Measurements from ENCODE around the gene DIO2. TPM values are rescaled to one million over a fixed set of nuclear protein-coding genes. Genes with fewer than 3 reads are reported as not detected.

DIO2 gene
- total RNA-seq, 2 donors from 2014 or later, result 0.37 to 1.9 TPM

DNA sequence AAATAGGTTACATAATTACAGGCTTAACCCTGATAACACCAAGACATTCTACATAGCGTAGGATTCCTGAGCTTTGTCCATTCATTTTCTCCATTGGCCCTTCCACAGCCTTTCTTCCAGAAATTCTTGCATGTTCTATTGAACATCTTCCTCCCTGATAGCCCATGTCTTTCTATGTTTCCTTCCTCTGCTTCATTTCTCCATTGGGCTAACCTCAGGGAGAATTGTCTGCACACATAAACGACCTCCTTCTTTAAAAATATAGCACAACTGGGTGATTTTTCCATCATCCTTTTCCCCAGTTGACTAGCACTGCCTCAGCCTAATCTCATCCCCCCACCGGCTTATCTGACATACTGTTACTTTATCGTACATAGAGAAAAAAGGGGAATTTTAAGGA, 11.2 kb downstream of the DIO2 start:
- no peak overlapping the region for H3K27ac ChIP-seq
- no peaks in the 10 kb centered on the region for H3K4me1 ChIP-seq
- no peaks in the 10 kb centered on the region for H3K36me3 ChIP-seq
- H3K4me3 ChIP-seq, result no peak overlapping the region
- intact Hi-C loops (cut with DNase I), result loop anchor here (10.0 kb wide), 2 partner anchors 645 to 1225 kb away; no protein-coding TSS in a partner anchor
- DNase-seq, result no peak
- no peaks in the 10 kb centered on the region for H3K27me3 ChIP-seq
- H3K9ac ChIP-seq (ENCODE audit: low read depth in 2 of 2, low read length in 2 of 2), result no peak overlapping the region
- TF ChIP-seq, protein P1, sequence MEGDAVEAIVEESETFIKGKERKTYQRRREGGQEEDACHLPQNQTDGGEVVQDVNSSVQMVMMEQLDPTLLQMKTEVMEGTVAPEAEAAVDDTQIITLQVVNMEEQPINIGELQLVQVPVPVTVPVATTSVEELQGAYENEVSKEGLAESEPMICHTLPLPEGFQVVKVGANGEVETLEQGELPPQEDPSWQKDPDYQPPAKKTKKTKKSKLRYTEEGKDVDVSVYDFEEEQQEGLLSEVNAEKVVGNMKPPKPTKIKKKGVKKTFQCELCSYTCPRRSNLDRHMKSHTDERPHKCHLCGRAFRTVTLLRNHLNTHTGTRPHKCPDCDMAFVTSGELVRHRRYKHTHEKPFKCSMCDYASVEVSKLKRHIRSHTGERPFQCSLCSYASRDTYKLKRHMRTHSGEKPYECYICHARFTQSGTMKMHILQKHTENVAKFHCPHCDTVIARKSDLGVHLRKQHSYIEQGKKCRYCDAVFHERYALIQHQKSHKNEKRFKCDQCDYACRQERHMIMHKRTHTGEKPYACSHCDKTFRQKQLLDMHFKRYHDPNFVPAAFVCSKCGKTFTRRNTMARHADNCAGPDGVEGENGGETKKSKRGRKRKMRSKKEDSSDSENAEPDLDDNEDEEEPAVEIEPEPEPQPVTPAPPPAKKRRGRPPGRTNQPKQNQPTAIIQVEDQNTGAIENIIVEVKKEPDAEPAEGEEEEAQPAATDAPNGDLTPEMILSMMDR (IDR thresholded peaks at IDR 0.05), result no peak
- H3K9me3 ChIP-seq, result no peaks in the 10 kb centered on the region

DNA sequence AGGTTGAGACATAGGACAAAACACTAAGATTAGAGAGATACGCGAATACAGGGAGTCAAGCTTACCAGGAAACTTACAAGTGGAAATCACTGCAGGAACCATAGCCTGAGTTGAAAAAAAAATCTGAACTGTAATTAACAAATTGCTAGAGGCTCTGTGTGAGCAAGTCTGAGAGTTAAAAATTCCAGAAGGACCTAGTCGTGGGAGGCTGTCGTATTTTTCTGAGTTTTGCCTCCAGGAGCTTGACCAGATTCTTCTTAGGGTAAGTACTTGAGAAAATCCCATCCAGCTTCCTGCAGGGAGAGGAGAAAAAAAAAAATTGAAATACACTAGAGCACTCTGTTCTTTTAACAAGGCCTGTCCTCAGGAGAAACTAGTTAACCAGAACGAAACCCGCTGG, 22.7 kb downstream of the DIO2 start:
- Histone ChIP-seq H3K27me3 (no peaks in the 10 kb centered on the region), H3K27ac (no peak overlapping the region), H3K4me1 (no peaks in the 10 kb centered on the region), H3K4me3 (no peak overlapping the region), H3K9me3 (no peaks in the 10 kb centered on the region), H3K9ac (ENCODE audit: low read depth in 2 of 2, low read length in 2 of 2) (no peak overlapping the region), H3K36me3 (no peaks in the 10 kb centered on the region)
- TF ChIP-seq, protein P1 (IDR thresholded peaks at IDR 0.05), result no peak
- intact Hi-C loops (cut with DNase I), result no loop called here
- no peak for DNase-seq

DNA sequence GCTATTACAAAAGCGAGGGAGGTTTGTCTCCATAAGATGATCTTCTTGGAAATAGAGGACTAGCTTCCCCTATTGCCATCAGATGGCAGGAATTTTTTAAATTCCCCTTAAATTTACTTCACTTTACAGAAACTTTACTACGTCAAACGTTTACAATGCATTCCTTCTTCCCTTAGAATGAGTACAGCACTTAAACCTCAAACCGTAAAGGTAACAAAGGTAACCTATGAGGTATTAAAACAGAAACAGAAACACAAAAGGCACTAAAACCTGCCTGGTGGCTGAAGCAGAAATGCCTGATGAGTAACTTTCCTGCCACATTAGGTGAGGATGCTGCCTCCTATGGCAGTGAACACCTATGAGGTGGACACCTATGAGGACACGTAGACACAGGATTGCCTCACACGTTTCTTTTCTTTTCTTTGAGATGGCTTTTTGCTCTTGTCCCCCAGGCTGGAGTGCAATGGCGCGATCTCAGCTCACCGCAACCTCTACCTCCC, 25.0 kb downstream of the DIO2 start:
- Histone ChIP-seq H3K9ac (ENCODE audit: low read depth in 2 of 2, low read length in 2 of 2) (no peak overlapping the region), H3K4me3 (no peak overlapping the region), H3K9me3 (no peaks in the 10 kb centered on the region), H3K27ac (no peak overlapping the region), H3K27me3 (no peaks in the 10 kb centered on the region), H3K4me1 (no peaks in the 10 kb centered on the region), H3K36me3 (no peaks in the 10 kb centered on the region)
- DNase-seq, result no peak
- TF ChIP-seq, protein P1 (IDR thresholded peaks at IDR 0.05), result no peak
- intact Hi-C loops (cut with DNase I), result no loop called here

DNA sequence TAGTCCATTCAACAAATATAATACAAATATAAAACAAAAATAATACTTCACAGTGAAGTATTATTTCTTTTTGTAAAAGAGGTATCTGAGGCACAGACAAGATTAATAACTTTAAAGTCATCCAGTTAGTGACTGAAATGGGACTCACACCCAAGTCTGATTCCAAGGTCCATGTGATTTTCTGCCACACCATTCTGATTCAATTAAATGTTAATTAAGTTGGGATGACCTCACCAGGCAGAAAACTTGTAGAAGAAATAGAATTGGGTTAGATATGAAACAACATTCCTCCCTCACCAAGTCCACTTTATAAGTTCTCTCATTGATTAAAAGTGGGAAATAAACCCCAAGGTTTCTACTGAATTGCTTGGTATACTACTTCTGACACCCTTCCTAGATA, 34.4 kb downstream of the DIO2 start:
- H3K36me3 ChIP-seq, result no peaks in the 10 kb centered on the region
- TF ChIP-seq, protein P1 (IDR thresholded peaks at IDR 0.05), result no peak
- DNase-seq, result no peak
- H3K27ac ChIP-seq, result no peak overlapping the region
- intact Hi-C loops (cut with DNase I), result no loop called here
- H3K4me1 ChIP-seq, result no peaks in the 10 kb centered on the region
- no peaks in the 10 kb centered on the region for H3K27me3 ChIP-seq
- H3K9me3 ChIP-seq, result no peaks in the 10 kb centered on the region
- no peak overlapping the region for H3K9ac ChIP-seq (ENCODE audit: low read depth in 2 of 2, low read length in 2 of 2)
- H3K4me3 ChIP-seq, result no peak overlapping the region

DNA sequence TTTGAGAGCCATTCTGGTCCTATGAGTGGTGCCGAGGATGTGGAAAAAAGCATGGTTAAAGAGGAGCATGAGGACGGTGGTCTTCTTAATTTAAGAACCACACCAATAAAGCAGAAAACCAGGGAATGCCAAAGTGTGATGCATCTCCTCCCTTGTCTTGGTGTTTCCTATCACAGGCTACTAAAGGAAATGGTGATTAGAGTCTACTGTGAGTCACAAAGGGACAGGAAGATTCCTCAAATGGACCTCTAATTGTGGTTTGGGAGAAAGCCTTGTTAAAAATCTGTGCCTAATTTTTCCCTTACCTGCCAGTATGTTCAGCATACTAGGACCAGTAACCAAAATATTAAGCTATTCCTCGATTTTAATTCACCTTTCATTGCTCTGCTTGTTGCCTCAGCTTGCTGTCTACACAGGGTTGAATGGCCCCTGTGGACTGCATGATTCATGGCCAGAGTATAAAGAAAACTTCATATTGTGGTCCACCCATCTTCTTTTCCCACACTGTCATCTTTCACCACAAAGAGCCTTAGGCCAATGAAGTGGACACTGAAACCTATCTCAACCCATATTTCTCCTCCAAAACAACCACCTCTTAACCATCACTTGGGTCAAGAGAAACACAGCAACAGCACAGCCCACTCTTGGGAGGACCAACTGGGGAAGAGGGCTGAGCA, 38.8 kb downstream of the DIO2 start:
- H3K9me3 ChIP-seq, result no peaks in the 10 kb centered on the region
- H3K9ac ChIP-seq (ENCODE audit: low read depth in 2 of 2, low read length in 2 of 2), result no peak overlapping the region
- no peak for DNase-seq
- no peak overlapping the region for H3K27ac ChIP-seq
- no peaks in the 10 kb centered on the region for H3K27me3 ChIP-seq
- H3K4me3 ChIP-seq, result no peak overlapping the region
- H3K4me1 ChIP-seq, result no peaks in the 10 kb centered on the region
- H3K36me3 ChIP-seq, result no peaks in the 10 kb centered on the region
- intact Hi-C loops (cut with DNase I), result no loop called here
- TF ChIP-seq, protein P1 (IDR thresholded peaks at IDR 0.05), result no peak
